Measurements from ENCODE around the gene NEMF.

DNA sequence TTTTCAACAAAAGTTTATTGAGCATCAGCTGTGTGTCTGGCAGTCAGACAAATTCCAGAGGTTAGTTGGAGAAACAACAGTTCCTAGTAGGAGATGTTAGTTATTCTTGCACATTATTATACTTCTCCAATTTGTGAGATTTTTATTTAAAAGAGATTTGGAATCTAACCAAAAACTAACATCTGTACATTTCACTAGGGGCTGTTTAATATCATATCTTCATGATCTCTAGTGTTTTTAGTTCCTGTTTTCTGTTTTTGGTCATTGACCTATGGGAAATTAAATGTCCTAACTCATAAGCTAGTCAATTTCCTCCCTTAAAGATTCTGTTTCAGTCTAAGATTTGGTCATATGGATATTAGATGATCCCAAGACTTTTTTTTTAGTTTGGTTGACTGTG is 118.8 kb downstream of the NEMF start:
- TF ChIP-seq, protein P1, sequence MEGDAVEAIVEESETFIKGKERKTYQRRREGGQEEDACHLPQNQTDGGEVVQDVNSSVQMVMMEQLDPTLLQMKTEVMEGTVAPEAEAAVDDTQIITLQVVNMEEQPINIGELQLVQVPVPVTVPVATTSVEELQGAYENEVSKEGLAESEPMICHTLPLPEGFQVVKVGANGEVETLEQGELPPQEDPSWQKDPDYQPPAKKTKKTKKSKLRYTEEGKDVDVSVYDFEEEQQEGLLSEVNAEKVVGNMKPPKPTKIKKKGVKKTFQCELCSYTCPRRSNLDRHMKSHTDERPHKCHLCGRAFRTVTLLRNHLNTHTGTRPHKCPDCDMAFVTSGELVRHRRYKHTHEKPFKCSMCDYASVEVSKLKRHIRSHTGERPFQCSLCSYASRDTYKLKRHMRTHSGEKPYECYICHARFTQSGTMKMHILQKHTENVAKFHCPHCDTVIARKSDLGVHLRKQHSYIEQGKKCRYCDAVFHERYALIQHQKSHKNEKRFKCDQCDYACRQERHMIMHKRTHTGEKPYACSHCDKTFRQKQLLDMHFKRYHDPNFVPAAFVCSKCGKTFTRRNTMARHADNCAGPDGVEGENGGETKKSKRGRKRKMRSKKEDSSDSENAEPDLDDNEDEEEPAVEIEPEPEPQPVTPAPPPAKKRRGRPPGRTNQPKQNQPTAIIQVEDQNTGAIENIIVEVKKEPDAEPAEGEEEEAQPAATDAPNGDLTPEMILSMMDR (tag by site-specific recombination; IDR thresholded peaks at IDR 0.05): no peak
- TF ChIP-seq ZNF549 (tag by site-specific recombination; IDR thresholded peaks at IDR 0.05) (no peak), ZNF23 (tag by site-specific recombination; IDR thresholded peaks at IDR 0.05; ENCODE audit: borderline replicate concordance) (no peak), ZNF19 (tag by site-specific recombination; IDR thresholded peaks at IDR 0.05; ENCODE audit: low read depth) (no peak), ZNF768 (tag by site-specific recombination; IDR thresholded peaks at IDR 0.05) (no peak), ZNF174 (tag by site-specific recombination; IDR thresholded peaks at IDR 0.05) (no peak), ZNF501 (tag by site-specific recombination; IDR thresholded peaks at IDR 0.05) (no peak), REST (tag by site-specific recombination; IDR thresholded peaks at IDR 0.05) (no peak), ZNF777 (tag by site-specific recombination; IDR thresholded peaks at IDR 0.05; ENCODE audit: borderline replicate concordance) (no peak), ZBTB11 (tag by site-specific recombination; conservative IDR thresholded peaks at IDR 0.05; ENCODE audit: low read depth) (no peak), ZNF132 (tag by site-specific recombination; IDR thresholded peaks at IDR 0.05; ENCODE audit: borderline replicate concordance) (no peak), MEIS1 (CRISPR knock-in tag; IDR thresholded peaks at IDR 0.05; ENCODE audit: borderline replicate concordance) (no peak), GLI4 (tag by site-specific recombination; IDR thresholded peaks at IDR 0.05) (no peak)
- TF ChIP-seq, protein P2, sequence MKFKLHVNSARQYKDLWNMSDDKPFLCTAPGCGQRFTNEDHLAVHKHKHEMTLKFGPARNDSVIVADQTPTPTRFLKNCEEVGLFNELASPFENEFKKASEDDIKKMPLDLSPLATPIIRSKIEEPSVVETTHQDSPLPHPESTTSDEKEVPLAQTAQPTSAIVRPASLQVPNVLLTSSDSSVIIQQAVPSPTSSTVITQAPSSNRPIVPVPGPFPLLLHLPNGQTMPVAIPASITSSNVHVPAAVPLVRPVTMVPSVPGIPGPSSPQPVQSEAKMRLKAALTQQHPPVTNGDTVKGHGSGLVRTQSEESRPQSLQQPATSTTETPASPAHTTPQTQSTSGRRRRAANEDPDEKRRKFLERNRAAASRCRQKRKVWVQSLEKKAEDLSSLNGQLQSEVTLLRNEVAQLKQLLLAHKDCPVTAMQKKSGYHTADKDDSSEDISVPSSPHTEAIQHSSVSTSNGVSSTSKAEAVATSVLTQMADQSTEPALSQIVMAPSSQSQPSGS (tag by site-specific recombination; IDR thresholded peaks at IDR 0.05; ENCODE audit: low read depth): no peak

All from HEK293 (cell line).